Measurements from ENCODE around the gene NEMP2. TPM values are rescaled to one million over a fixed set of nuclear protein-coding genes. Genes with fewer than 3 reads are reported as not detected.

Gene NEMP2
- total RNA-seq, 1 donor from 2014 or later, result 2.1 TPM

DNA sequence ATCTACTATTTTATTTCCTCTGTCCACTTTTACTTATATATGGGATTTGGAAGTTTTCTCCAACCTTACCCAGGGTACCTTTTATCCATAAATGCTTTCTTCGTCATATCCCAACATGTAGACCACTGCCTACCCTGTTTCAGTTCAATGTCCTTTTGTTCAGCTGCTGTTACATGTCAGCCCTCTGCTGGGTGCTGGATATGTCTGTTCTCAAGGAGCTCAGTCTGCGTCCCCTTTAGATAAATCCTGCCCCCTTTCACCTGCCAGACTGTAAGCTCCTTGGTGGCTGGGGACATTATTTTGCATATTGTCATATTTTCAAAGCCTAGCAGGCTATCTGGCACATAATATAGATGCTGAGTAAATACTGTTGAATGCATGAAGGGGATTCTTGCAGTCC is 53.2 kb downstream of the NEMP2 start:
- no peak overlapping the region for H3K4me3 Mint-ChIP-seq (ENCODE audit: unreplicated experiment)
- H3K4me1 Mint-ChIP-seq (ENCODE audit: low read depth, unreplicated experiment), result peaks cover 3% of the 10 kb centered on the region
- no peak overlapping the region for H3K27ac Mint-ChIP-seq (ENCODE audit: unreplicated experiment)
- TF ChIP-seq, protein P1, sequence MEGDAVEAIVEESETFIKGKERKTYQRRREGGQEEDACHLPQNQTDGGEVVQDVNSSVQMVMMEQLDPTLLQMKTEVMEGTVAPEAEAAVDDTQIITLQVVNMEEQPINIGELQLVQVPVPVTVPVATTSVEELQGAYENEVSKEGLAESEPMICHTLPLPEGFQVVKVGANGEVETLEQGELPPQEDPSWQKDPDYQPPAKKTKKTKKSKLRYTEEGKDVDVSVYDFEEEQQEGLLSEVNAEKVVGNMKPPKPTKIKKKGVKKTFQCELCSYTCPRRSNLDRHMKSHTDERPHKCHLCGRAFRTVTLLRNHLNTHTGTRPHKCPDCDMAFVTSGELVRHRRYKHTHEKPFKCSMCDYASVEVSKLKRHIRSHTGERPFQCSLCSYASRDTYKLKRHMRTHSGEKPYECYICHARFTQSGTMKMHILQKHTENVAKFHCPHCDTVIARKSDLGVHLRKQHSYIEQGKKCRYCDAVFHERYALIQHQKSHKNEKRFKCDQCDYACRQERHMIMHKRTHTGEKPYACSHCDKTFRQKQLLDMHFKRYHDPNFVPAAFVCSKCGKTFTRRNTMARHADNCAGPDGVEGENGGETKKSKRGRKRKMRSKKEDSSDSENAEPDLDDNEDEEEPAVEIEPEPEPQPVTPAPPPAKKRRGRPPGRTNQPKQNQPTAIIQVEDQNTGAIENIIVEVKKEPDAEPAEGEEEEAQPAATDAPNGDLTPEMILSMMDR (IDR thresholded peaks at IDR 0.05; ENCODE audit: partially characterized antibody, unreplicated experiment), result no peak
- no peaks in the 10 kb centered on the region for H3K36me3 Mint-ChIP-seq (ENCODE audit: unreplicated experiment)
- H3K27me3 Mint-ChIP-seq (ENCODE audit: unreplicated experiment), result no peaks in the 10 kb centered on the region
- DNase-seq, result no peak
- H3K9me3 Mint-ChIP-seq (ENCODE audit: unreplicated experiment), result no peaks in the 10 kb centered on the region

- DNase-seq, result no peak
- no peaks in the 10 kb centered on the region for H3K27me3 Mint-ChIP-seq (ENCODE audit: unreplicated experiment)
- TF ChIP-seq, protein P1 (IDR thresholded peaks at IDR 0.05; ENCODE audit: partially characterized antibody, unreplicated experiment), result no peak
- no peak overlapping the region for H3K4me3 Mint-ChIP-seq (ENCODE audit: unreplicated experiment)
- peaks cover 2% of the 10 kb centered on the region for H3K9me3 Mint-ChIP-seq (ENCODE audit: unreplicated experiment)
- no peak overlapping the region for H3K27ac Mint-ChIP-seq (ENCODE audit: unreplicated experiment)
- H3K4me1 Mint-ChIP-seq (ENCODE audit: low read depth, unreplicated experiment), result no peaks in the 10 kb centered on the region
- no peaks in the 10 kb centered on the region for H3K36me3 Mint-ChIP-seq (ENCODE audit: unreplicated experiment)
Observed at GRCh38 chr2:190478572-190479195, 55.8 kb downstream of the NEMP2 start.

DNA sequence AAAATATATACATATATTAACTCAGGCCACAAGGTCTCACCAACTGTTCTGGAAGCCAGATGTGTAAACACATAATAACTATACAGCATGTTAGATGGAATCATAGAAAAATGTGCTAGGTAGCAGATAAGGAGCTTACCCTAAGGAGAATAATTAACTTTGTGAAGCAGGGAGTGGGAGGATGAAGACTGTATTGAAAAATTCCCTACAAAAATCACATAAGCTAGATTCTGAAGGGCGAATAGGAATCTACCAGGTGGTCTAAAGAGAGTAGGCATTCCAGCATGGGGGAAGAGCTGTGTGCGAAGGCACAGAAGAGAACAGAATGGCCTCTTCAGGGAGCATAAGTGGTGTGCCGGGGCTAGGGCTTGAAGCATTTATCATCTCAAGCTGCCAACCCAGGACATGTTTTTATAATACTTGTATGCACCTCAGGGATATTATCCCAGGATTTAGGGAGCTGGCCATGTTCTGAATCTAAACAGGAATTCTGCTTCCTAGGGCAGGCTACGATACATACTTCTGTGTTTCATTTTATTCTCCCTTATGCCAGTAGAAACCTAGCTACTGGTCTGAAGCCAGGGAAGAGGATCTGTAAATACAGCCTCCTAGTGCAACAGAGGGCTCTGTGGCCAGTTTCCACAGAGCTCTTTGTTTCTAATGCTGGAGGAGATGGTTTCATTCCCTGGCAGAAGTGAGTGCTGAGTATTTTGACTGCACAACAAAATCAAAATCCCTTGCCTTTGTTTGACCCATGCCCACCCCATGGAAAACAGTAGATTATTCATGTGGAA is 56.7 kb downstream of the NEMP2 start:
- no peaks in the 10 kb centered on the region for H3K4me1 Mint-ChIP-seq (ENCODE audit: low read depth, unreplicated experiment)
- TF ChIP-seq, protein P1 (IDR thresholded peaks at IDR 0.05; ENCODE audit: partially characterized antibody, unreplicated experiment), result no peak
- H3K9me3 Mint-ChIP-seq (ENCODE audit: unreplicated experiment), result peaks cover 2% of the 10 kb centered on the region
- H3K4me3 Mint-ChIP-seq (ENCODE audit: unreplicated experiment), result no peak overlapping the region
- peaks cover 2% of the 10 kb centered on the region for H3K27me3 Mint-ChIP-seq (ENCODE audit: unreplicated experiment)
- H3K36me3 Mint-ChIP-seq (ENCODE audit: unreplicated experiment), result no peaks in the 10 kb centered on the region
- DNase-seq, result no peak
- no peak overlapping the region for H3K27ac Mint-ChIP-seq (ENCODE audit: unreplicated experiment)

DNA sequence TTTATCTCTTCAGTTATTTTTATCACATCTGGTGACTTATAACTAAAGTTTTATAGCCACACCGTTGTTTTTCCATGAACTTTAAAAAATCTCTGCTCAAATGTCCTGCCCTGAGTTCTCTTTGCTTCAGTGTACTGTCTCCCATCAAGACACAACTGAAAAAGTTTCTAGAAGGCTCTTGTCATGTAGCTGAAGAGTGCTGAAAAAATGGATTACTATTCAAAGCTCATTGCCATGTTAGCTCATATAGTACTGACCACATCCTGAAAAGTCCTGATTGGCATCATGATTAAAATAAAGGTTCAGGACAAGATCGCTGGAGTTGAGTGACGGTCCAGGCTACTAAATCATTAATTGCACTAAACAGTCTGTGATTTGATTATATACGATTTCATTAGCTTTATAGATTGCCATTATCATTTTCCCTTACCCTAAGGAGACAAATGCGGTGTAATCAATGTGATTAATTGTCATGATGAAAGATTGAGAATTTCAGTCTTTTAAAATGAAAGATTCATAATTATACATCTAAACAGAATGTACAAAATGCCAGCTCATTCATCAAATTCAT is 64.2 kb downstream of the NEMP2 start:
- peaks cover 5% of the 10 kb centered on the region for H3K27me3 Mint-ChIP-seq (ENCODE audit: unreplicated experiment)
- H3K4me1 Mint-ChIP-seq (ENCODE audit: low read depth, unreplicated experiment), result peaks cover 8% of the 10 kb centered on the region

More for the DNA sequence above, 64.2 kb downstream of the NEMP2 start:
- Mint-ChIP-seq H3K36me3 (ENCODE audit: unreplicated experiment) (peaks cover 6% of the 10 kb centered on the region), H3K27ac (ENCODE audit: unreplicated experiment) (no peak overlapping the region), H3K9me3 (ENCODE audit: unreplicated experiment) (peaks cover 2% of the 10 kb centered on the region), H3K4me3 (ENCODE audit: unreplicated experiment) (no peak overlapping the region)
- TF ChIP-seq, protein P1 (IDR thresholded peaks at IDR 0.05; ENCODE audit: partially characterized antibody, unreplicated experiment), result no peak
- DNase-seq, result no peak

Measured in glutamatergic neuron (in vitro differentiated cells).